ENCODE data around the gene GNPDA1. TPM values are rescaled to one million over a fixed set of nuclear protein-coding genes. Genes with fewer than 3 reads are reported as not detected.

The GNPDA1 gene
- total RNA-seq, 2 donors from 2014 or later, result 11.4 to 42.2 TPM

GRCh38 chr5:141966275-141966962 lies 46.4 kb downstream of the GNPDA1 start:
- no peaks in the 10 kb centered on the region for H3K27me3 ChIP-seq
- DNase-seq (no peak), ATAC-seq (no peak)
- TF ChIP-seq POLR2A (IDR thresholded peaks at IDR 0.05), result no peak
- TF ChIP-seq CTCF (IDR thresholded peaks at IDR 0.05), result no peak
- no peak overlapping the region for H3K27ac ChIP-seq
- 59 to 62% methylated on average over 4 of the region's 4 CpGs for WGBS, 2 donors
- H3K4me3 ChIP-seq, result no peak overlapping the region
- intact Hi-C loops (cut with DNase I), result no loop called here
- no peaks in the 10 kb centered on the region for H3K36me3 ChIP-seq (replicated peaks in 1 of 2; ENCODE audit: insufficient read depth in 1 of 2, low read depth in 2 of 2)
- no peaks in the 10 kb centered on the region for H3K9me3 ChIP-seq
- peaks cover 19% of the 10 kb centered on the region for H3K4me1 ChIP-seq

GRCh38 chr5:141965071-141965470 lies 47.8 kb downstream of the GNPDA1 start:
- H3K9me3 ChIP-seq, result no peaks in the 10 kb centered on the region
- DNase-seq, result no peak
- peaks cover 12% of the 10 kb centered on the region for H3K4me1 ChIP-seq
- H3K27ac ChIP-seq, result no peak overlapping the region
- H3K27me3 ChIP-seq, result no peaks in the 10 kb centered on the region
- intact Hi-C loops (cut with DNase I), result no loop called here
- WGBS, 2 donors, result 66 to 73% methylated on average over 6 to 7 of the region's 7 CpGs
- no peak for ATAC-seq
- H3K36me3 ChIP-seq (replicated peaks in 1 of 2; ENCODE audit: insufficient read depth in 1 of 2, low read depth in 2 of 2), result no peaks in the 10 kb centered on the region
- TF ChIP-seq POLR2A (IDR thresholded peaks at IDR 0.05), result no peak
- no peak for TF ChIP-seq CTCF (IDR thresholded peaks at IDR 0.05)
- no peak overlapping the region for H3K4me3 ChIP-seq

GRCh38 chr5:141963701-141964100 lies 49.1 kb downstream of the GNPDA1 start:
- H3K36me3 ChIP-seq (replicated peaks in 1 of 2; ENCODE audit: insufficient read depth in 1 of 2, low read depth in 2 of 2), result no peaks in the 10 kb centered on the region
- no peaks in the 10 kb centered on the region for H3K9me3 ChIP-seq
- H3K4me1 ChIP-seq, result peaks cover 5% of the 10 kb centered on the region
- intact Hi-C loops (cut with DNase I), result no loop called here
- no peak overlapping the region for H3K4me3 ChIP-seq
- ATAC-seq (no peak), DNase-seq (no peak)
- no peak overlapping the region for H3K27ac ChIP-seq
- TF ChIP-seq POLR2A (IDR thresholded peaks at IDR 0.05), result no peak
- TF ChIP-seq CTCF (IDR thresholded peaks at IDR 0.05), result no peak
- no peaks in the 10 kb centered on the region for H3K27me3 ChIP-seq
- 34 to 41% methylated on average over 3 of the region's 3 CpGs for WGBS, 2 donors

- Histone ChIP-seq H3K4me3 (no peak overlapping the region), H3K27me3 (no peaks in the 10 kb centered on the region), H3K4me1 (no peaks in the 10 kb centered on the region), H3K36me3 (replicated peaks in 1 of 2; ENCODE audit: insufficient read depth in 1 of 2, low read depth in 2 of 2) (no peaks in the 10 kb centered on the region), H3K9me3 (no peaks in the 10 kb centered on the region), H3K27ac (no peak overlapping the region)
- 71 to 86% methylated on average over 3 of the region's 3 CpGs for WGBS, 2 donors
- no peak for TF ChIP-seq CTCF (IDR thresholded peaks at IDR 0.05)
- TF ChIP-seq POLR2A (IDR thresholded peaks at IDR 0.05), result no peak
- ATAC-seq (no peak), DNase-seq (no peak)
- intact Hi-C loops (cut with DNase I), result no loop called here
Observed at GRCh38 chr5:141961466-141961865, 51.4 kb downstream of the GNPDA1 start.

All from body of pancreas (tissue), 4 donors.